ENCODE results near the gene CHRNE.
A peak's percentile ranks its signal among the peaks of the same experiment; 100 is the strongest.

The CHRNE gene

GRCh38 chr17:4946312-4946976 is 43.5 kb upstream of the CHRNE start:
- Histone ChIP-seq H3K4me3 (ENCODE audit: low read length in 2 of 2) (peak overlapping the region in 1 of 2 donors; percentile 100), H2BK120ac (ENCODE audit: low read depth, low read length) (no peak overlapping the region), H3K9me3 (replicated peaks in 1 of 2; ENCODE audit: control insufficient read depth in 2 of 2, insufficient read depth in 1 of 2, low read depth in 1 of 2, low read length in 2 of 2) (no peaks in the 10 kb centered on the region), H3K4me1 (ENCODE audit: control insufficient read depth in 2 of 2, insufficient read depth in 1 of 2, low read depth in 1 of 2, low read length in 2 of 2) (peaks cover 13 to 17% of the 10 kb centered on the region in 2 donors), H3K23ac (ENCODE audit: low read depth, low read length, poor library complexity) (no peak overlapping the region), H3K27ac (replicated peaks; ENCODE audit: low read length) (no peak overlapping the region), H3K9ac (ENCODE audit: low read depth, low read length, poor library complexity) (peak overlapping the region; percentile 12), H2BK15ac (ENCODE audit: low read length) (no peak overlapping the region), H3K14ac (ENCODE audit: low read length) (no peak overlapping the region), H3K79me1 (ENCODE audit: low read depth, low read length) (peaks cover 9% of the 10 kb centered on the region), H2AK5ac (ENCODE audit: low read depth, low read length) (no peak overlapping the region), H3K4ac (ENCODE audit: low read length) (no peak overlapping the region), H2BK12ac (ENCODE audit: low read length) (no peak overlapping the region), H3K36me3 (replicated peaks in 1 of 2; ENCODE audit: control insufficient read depth in 2 of 2, insufficient read depth in 2 of 2, low read length in 2 of 2) (peaks cover 40 to 56% of the 10 kb centered on the region in 2 donors), H3K18ac (ENCODE audit: low read length) (no peak overlapping the region), H2AFZ (ENCODE audit: low read length) (no peak overlapping the region), H3K4me2 (ENCODE audit: insufficient read depth, low read length, poor library complexity, severe bottlenecking) (peak overlapping the region; percentile 71), H2BK5ac (ENCODE audit: low read length) (no peak overlapping the region), H4K91ac (ENCODE audit: low read depth, low read length, poor library complexity) (no peak overlapping the region), H3K27me3 (ENCODE audit: control insufficient read depth in 3 of 3, insufficient read depth in 3 of 3, low read depth in 1 of 3, low read length in 3 of 3) (no peaks in the 10 kb centered on the region), H4K8ac (ENCODE audit: low read depth, low read length) (no peak overlapping the region)
- WGBS, 2 donors (ENCODE audit: extremely low coverage in 2 of 2, insufficient read length in 2 of 2, insufficient replicate concordance in 1 of 2): no CpG with 5 or more reads among the region's 16 CpGs
- DNase-seq (ENCODE audit: low spot score): no peak

GRCh38 chr17:4945944-4946280 is 43.0 kb upstream of the CHRNE start:
- Histone ChIP-seq H3K27ac (replicated peaks; ENCODE audit: low read length) (no peak overlapping the region), H3K4ac (ENCODE audit: low read length) (no peak overlapping the region), H3K9ac (ENCODE audit: low read depth, low read length, poor library complexity) (no peak overlapping the region), H4K91ac (ENCODE audit: low read depth, low read length, poor library complexity) (no peak overlapping the region), H2BK5ac (ENCODE audit: low read length) (no peak overlapping the region), H2AFZ (ENCODE audit: low read length) (no peak overlapping the region), H3K23ac (ENCODE audit: low read depth, low read length, poor library complexity) (no peak overlapping the region), H3K4me2 (ENCODE audit: insufficient read depth, low read length, poor library complexity, severe bottlenecking) (peak overlapping the region; percentile 12), H4K8ac (ENCODE audit: low read depth, low read length) (no peak overlapping the region), H3K9me3 (replicated peaks in 1 of 2; ENCODE audit: control insufficient read depth in 2 of 2, insufficient read depth in 1 of 2, low read depth in 1 of 2, low read length in 2 of 2) (no peaks in the 10 kb centered on the region), H2BK120ac (ENCODE audit: low read depth, low read length) (no peak overlapping the region), H3K4me3 (ENCODE audit: low read length in 2 of 2) (peak overlapping the region in 1 of 2 donors; percentile 100), H3K27me3 (ENCODE audit: control insufficient read depth in 3 of 3, insufficient read depth in 3 of 3, low read depth in 1 of 3, low read length in 3 of 3) (no peaks in the 10 kb centered on the region), H3K18ac (ENCODE audit: low read length) (no peak overlapping the region), H3K14ac (ENCODE audit: low read length) (no peak overlapping the region), H2BK12ac (ENCODE audit: low read length) (no peak overlapping the region), H3K4me1 (ENCODE audit: control insufficient read depth in 2 of 2, insufficient read depth in 1 of 2, low read depth in 1 of 2, low read length in 2 of 2) (peaks cover 11 to 15% of the 10 kb centered on the region in 2 donors), H3K79me1 (ENCODE audit: low read depth, low read length) (peaks cover 9% of the 10 kb centered on the region), H2BK15ac (ENCODE audit: low read length) (no peak overlapping the region), H2AK5ac (ENCODE audit: low read depth, low read length) (no peak overlapping the region), H3K36me3 (replicated peaks in 1 of 2; ENCODE audit: control insufficient read depth in 2 of 2, insufficient read depth in 2 of 2, low read length in 2 of 2) (peaks cover 40 to 56% of the 10 kb centered on the region in 2 donors)
- WGBS, 2 donors (ENCODE audit: extremely low coverage in 2 of 2, insufficient read length in 2 of 2, insufficient replicate concordance in 1 of 2): no CpG with 5 or more reads among the region's 4 CpGs
- DNase-seq (ENCODE audit: low spot score): no peak

GRCh38 chr17:4945176-4945943 is 42.5 kb upstream of the CHRNE start:
- no peak overlapping the region for H4K91ac ChIP-seq (ENCODE audit: low read depth, low read length, poor library complexity)
- no peak overlapping the region for H2BK12ac ChIP-seq (ENCODE audit: low read length)
- H4K8ac ChIP-seq (ENCODE audit: low read depth, low read length): peak overlapping the region; percentile 54
- DNase-seq (ENCODE audit: low spot score): no peak
- H3K4me3 ChIP-seq (ENCODE audit: low read length in 2 of 2): no peak overlapping the region
- peaks cover 11 to 13% of the 10 kb centered on the region in 2 donors for H3K4me1 ChIP-seq (ENCODE audit: control insufficient read depth in 2 of 2, insufficient read depth in 1 of 2, low read depth in 1 of 2, low read length in 2 of 2)
- H3K36me3 ChIP-seq (replicated peaks in 1 of 2; ENCODE audit: control insufficient read depth in 2 of 2, insufficient read depth in 2 of 2, low read length in 2 of 2): peaks cover 40 to 56% of the 10 kb centered on the region in 2 donors
- H2AK5ac ChIP-seq (ENCODE audit: low read depth, low read length): peak overlapping the region; percentile 17
- no peak overlapping the region for H2BK120ac ChIP-seq (ENCODE audit: low read depth, low read length)
- peak overlapping the region; percentile 62 for H3K23ac ChIP-seq (ENCODE audit: low read depth, low read length, poor library complexity)
- no peaks in the 10 kb centered on the region for H3K27me3 ChIP-seq (ENCODE audit: control insufficient read depth in 3 of 3, insufficient read depth in 3 of 3, low read depth in 1 of 3, low read length in 3 of 3)
- no CpG with 5 or more reads among the region's 7 CpGs for WGBS, 2 donors (ENCODE audit: extremely low coverage in 2 of 2, insufficient read length in 2 of 2, insufficient replicate concordance in 1 of 2)
- no peak overlapping the region for H2AFZ ChIP-seq (ENCODE audit: low read length)
- H3K4ac ChIP-seq (ENCODE audit: low read length): no peak overlapping the region
- no peaks in the 10 kb centered on the region for H3K9me3 ChIP-seq (replicated peaks in 1 of 2; ENCODE audit: control insufficient read depth in 2 of 2, insufficient read depth in 1 of 2, low read depth in 1 of 2, low read length in 2 of 2)
- peak overlapping the region; percentile 37 for H3K27ac ChIP-seq (replicated peaks; ENCODE audit: low read length)
- H2BK15ac ChIP-seq (ENCODE audit: low read length): no peak overlapping the region
- H3K18ac ChIP-seq (ENCODE audit: low read length): no peak overlapping the region
- H3K14ac ChIP-seq (ENCODE audit: low read length): no peak overlapping the region
- no peak overlapping the region for H3K4me2 ChIP-seq (ENCODE audit: insufficient read depth, low read length, poor library complexity, severe bottlenecking)
- H3K79me1 ChIP-seq (ENCODE audit: low read depth, low read length): peaks cover 14% of the 10 kb centered on the region
- H2BK5ac ChIP-seq (ENCODE audit: low read length): peak overlapping the region; percentile 85
- H3K9ac ChIP-seq (ENCODE audit: low read depth, low read length, poor library complexity): no peak overlapping the region

- Histone ChIP-seq H3K4me2 (ENCODE audit: insufficient read depth, low read length, poor library complexity, severe bottlenecking) (no peak overlapping the region), H3K14ac (ENCODE audit: low read length) (no peak overlapping the region), H3K9ac (ENCODE audit: low read depth, low read length, poor library complexity) (no peak overlapping the region), H2AFZ (ENCODE audit: low read length) (no peak overlapping the region), H3K9me3 (replicated peaks in 1 of 2; ENCODE audit: control insufficient read depth in 2 of 2, insufficient read depth in 1 of 2, low read depth in 1 of 2, low read length in 2 of 2) (no peaks in the 10 kb centered on the region), H2BK120ac (ENCODE audit: low read depth, low read length) (no peak overlapping the region), H3K36me3 (replicated peaks in 1 of 2; ENCODE audit: control insufficient read depth in 2 of 2, insufficient read depth in 2 of 2, low read length in 2 of 2) (peaks cover 40 to 56% of the 10 kb centered on the region in 2 donors), H3K27ac (replicated peaks; ENCODE audit: low read length) (peak overlapping the region; percentile 19), H2BK12ac (ENCODE audit: low read length) (no peak overlapping the region), H3K4me1 (ENCODE audit: control insufficient read depth in 2 of 2, insufficient read depth in 1 of 2, low read depth in 1 of 2, low read length in 2 of 2) (peaks cover 11 to 12% of the 10 kb centered on the region in 2 donors), H4K8ac (ENCODE audit: low read depth, low read length) (no peak overlapping the region), H4K91ac (ENCODE audit: low read depth, low read length, poor library complexity) (no peak overlapping the region), H3K23ac (ENCODE audit: low read depth, low read length, poor library complexity) (peak overlapping the region; percentile 12), H2BK5ac (ENCODE audit: low read length) (no peak overlapping the region), H2BK15ac (ENCODE audit: low read length) (no peak overlapping the region), H2AK5ac (ENCODE audit: low read depth, low read length) (no peak overlapping the region), H3K27me3 (ENCODE audit: control insufficient read depth in 3 of 3, insufficient read depth in 3 of 3, low read depth in 1 of 3, low read length in 3 of 3) (no peaks in the 10 kb centered on the region), H3K18ac (ENCODE audit: low read length) (no peak overlapping the region), H3K79me1 (ENCODE audit: low read depth, low read length) (peaks cover 14% of the 10 kb centered on the region), H3K4ac (ENCODE audit: low read length) (no peak overlapping the region), H3K4me3 (ENCODE audit: low read length in 2 of 2) (peak overlapping the region in 1 of 2 donors; percentile 9)
- no CpG with 5 or more reads among the region's 8 CpGs for WGBS, 2 donors (ENCODE audit: extremely low coverage in 2 of 2, insufficient read length in 2 of 2, insufficient replicate concordance in 1 of 2)
- no peak for DNase-seq (ENCODE audit: low spot score)
Measured at GRCh38 chr17:4944554-4945175, 41.8 kb upstream of the CHRNE start.

Measured in neuronal stem cell (in vitro differentiated cells).